GM23338 (cell line): ENCODE data around the gene SV2C. TPM values are rescaled to one million over a fixed set of nuclear protein-coding genes. Genes with fewer than 3 reads are reported as not detected.

Experiments used
- ATAC-seq: fragments of 200-7000 bp; cut with Tn5 transposase; 3 replicates; pipeline ENCODE4 v1.9.1; 2020
- DNase-seq: peaks from one replicate; pipeline ENCODE4 v3.0.0-alpha.2; 2015; ENCODE audit warnings: low spot score
- H2AFZ ChIP-seq: fragments of 200-600 bp; sonication (generic); 2 replicates; pipeline ENCODE4 v1.8.0; 2016; ENCODE audit warnings: antibody characterized with exemption, mild to moderate bottlenecking, moderate library complexity
- H3F3A ChIP-seq: fragments of 200-600 bp; sonication (generic); replicated peaks from 2 replicates; pipeline ENCODE4 v1.8.0; 2017; ENCODE audit warnings: antibody characterized with exemption, mixed run types, low read depth
- H3K27ac ChIP-seq: fragments of 200-600 bp; sonication (generic); 2 replicates; pipeline ENCODE4 v1.6.1; 2016; ENCODE audit warnings: low read depth
- H3K27me3 ChIP-seq: fragments of 200-600 bp; sonication (generic); 2 replicates; pipeline ENCODE4 v1.8.0; 2016; ENCODE audit warnings: mild to moderate bottlenecking, mixed run types, moderate library complexity; ENCODE audit not compliant: insufficient read depth
- H3K36me3 ChIP-seq: fragments of 200-600 bp; sonication (generic); 2 replicates; pipeline ENCODE4 v1.8.0; 2016; ENCODE audit warnings: mild to moderate bottlenecking; ENCODE audit not compliant: insufficient read depth
- H3K4me1 ChIP-seq: fragments of 200-600 bp; sonication (generic); 2 replicates; pipeline ENCODE4 v1.8.0; 2016; ENCODE audit warnings: mild to moderate bottlenecking, moderate library complexity; ENCODE audit not compliant: insufficient read depth
- H3K4me2 ChIP-seq: fragments of 200-600 bp; sonication (generic); 2 replicates; pipeline ENCODE4 v1.7.1; 2017; ENCODE audit warnings: mixed run types
- H3K4me3 ChIP-seq: fragments of 200-600 bp; sonication (generic); 2 replicates; pipeline ENCODE4 v1.6.1; 2016; ENCODE audit warnings: mixed run types
- H3K79me2 ChIP-seq: fragments of 200-600 bp; sonication (generic); replicated peaks from 2 replicates; pipeline ENCODE4 v1.8.0; 2017; ENCODE audit warnings: mild to moderate bottlenecking; ENCODE audit not compliant: insufficient read depth
- H3K9me2 ChIP-seq: fragments of 200-600 bp; sonication (generic); 2 replicates; pipeline ENCODE4 v1.8.0; 2017; ENCODE audit not compliant: insufficient read depth
- H4K20me1 ChIP-seq: fragments of 200-600 bp; sonication (generic); replicated peaks from 2 replicates; pipeline ENCODE4 v1.8.0; 2017; ENCODE audit warnings: mild to moderate bottlenecking; ENCODE audit not compliant: insufficient read depth
- H3K27ac Mint-ChIP-seq: 2 replicates; pipeline ENCODE4 v1.8.0; 2020; ENCODE audit warnings: inconsistent platforms, mild to moderate bottlenecking, moderate library complexity, mixed read lengths
- H3K27me3 Mint-ChIP-seq: 3 replicates; pipeline ENCODE4 v1.8.0; 2022; ENCODE audit warnings: low read depth, mild to moderate bottlenecking, moderate library complexity, mixed read lengths, inconsistent platforms; ENCODE audit not compliant: insufficient read depth, poor library complexity
- H3K36me3 Mint-ChIP-seq: 3 replicates; pipeline ENCODE4 v1.8.0; 2021; ENCODE audit warnings: low read depth, mild to moderate bottlenecking, inconsistent platforms, moderate library complexity, mixed read lengths
- H3K4me1 Mint-ChIP-seq: 3 replicates; pipeline ENCODE4 v1.8.0; 2020; ENCODE audit warnings: mild to moderate bottlenecking, inconsistent platforms, mixed read lengths
- H3K4me3 Mint-ChIP-seq: 3 replicates; pipeline ENCODE4 v1.8.0; 2021; ENCODE audit warnings: moderate library complexity, mild to moderate bottlenecking, inconsistent platforms, mixed read lengths
- H3K9me3 Mint-ChIP-seq: 3 replicates; pipeline ENCODE4 v1.8.0; 2020; ENCODE audit warnings: moderate library complexity, mild to moderate bottlenecking, inconsistent platforms, mixed read lengths
- CTCF ChIP-seq, 2 experiments: fragments of 200-600 bp in 1 of 2; sonication (generic) in 1 of 2; conservative IDR thresholded peaks; 2 replicates each; pipeline versions ENCODE4 v1.5.1 to v1.6.1; 2016 to 2017; ENCODE audit warnings: antibody characterized with exemption in 2 of 2, low read depth in 2 of 2, mild to moderate bottlenecking in 2 of 2, moderate library complexity in 1 of 2
- ETS1 ChIP-seq: IDR thresholded peaks from 2 replicates; pipeline ENCODE4 v1.6.1; 2016; ENCODE audit warnings: antibody characterized with exemption
- EZH2 ChIP-seq: fragments of 200-600 bp; sonication (generic); IDR thresholded peaks from one replicate; pipeline ENCODE4 v1.8.0; 2017; ENCODE audit warnings: antibody characterized with exemption, mild to moderate bottlenecking, low read depth; ENCODE audit not compliant: unreplicated experiment
- EZH2phosphoT487 ChIP-seq: fragments of 200-600 bp; sonication (generic); IDR thresholded peaks from one replicate; pipeline ENCODE4 v1.8.1; 2018; ENCODE audit warnings: antibody characterized with exemption; ENCODE audit not compliant: unreplicated experiment
- NANOG ChIP-seq: IDR thresholded peaks from 2 replicates; pipeline ENCODE4 v1.6.1; 2016; ENCODE audit warnings: antibody characterized with exemption, borderline replicate concordance
- POLR2AphosphoS5 ChIP-seq: IDR thresholded peaks from 2 replicates; pipeline ENCODE4 v1.6.1; 2016; ENCODE audit warnings: antibody characterized with exemption, low read depth
- polyA plus RNA-seq: library from polyadenylated mRNA; unstranded; fragments of >200 nt; fragmentation: Nextera tagmentation; extraction: Ambion mirVana; gene quantifications from 2 replicates; pipeline ENCODE4 v1.2.1, GENCODE V29; 2016
- total RNA-seq: library from RNA; depleted of rRNA; stranded (reverse); fragments of >200 nt; shearing (Covaris generic); gene quantifications from 2 replicates; pipeline ENCODE4 v1.2.3, GENCODE V29; 2014

The SV2C gene
- total and polyA plus RNA-seq, 2 experiments from 2014 or later = 0.05 to 0.07 TPM

GRCh38 chr5:76393035-76393680, 310.0 kb downstream of the SV2C start:
- Histone ChIP-seq H3K27ac (no peak overlapping the region), H3K4me2 (0 out of 2 replicates have a peak overlapping the region, but pooled peaks have one; percentile 22), H3K4me1 (peaks cover 24% of the 10 kb centered on the region), H3K4me3 (no peak overlapping the region), H2AFZ (peak overlapping the region; percentile 23; the same call in 1 of the 2 replicates), H3K79me2 (no peaks in the 10 kb centered on the region), H3F3A (no peaks in the 10 kb centered on the region), H3K36me3 (no peaks in the 10 kb centered on the region), H3K9me2 (no peaks in the 10 kb centered on the region), H4K20me1 (no peaks in the 10 kb centered on the region), H3K27me3 (no peaks in the 10 kb centered on the region)
- Mint-ChIP-seq H3K27ac (peak overlapping the region; percentile 73; the same call in 1 of the 2 replicates), H3K4me1 (peaks cover 27% of the 10 kb centered on the region), H3K27me3 (no peaks in the 10 kb centered on the region), H3K9me3 (no peaks in the 10 kb centered on the region; the same call in 2 of the 3 replicates), H3K4me3 (no peak overlapping the region), H3K36me3 (no peaks in the 10 kb centered on the region)
- DNase-seq (no peak), ATAC-seq (peak; percentile 46; the same call in 2 of the 3 replicates)
- TF ChIP-seq POLR2AphosphoS5 = no peak
- no peak for TF ChIP-seq ETS1

GRCh38 chr5:76397200-76397599, 314.0 kb downstream of the SV2C start:
- H3F3A ChIP-seq = no peaks in the 10 kb centered on the region
- no peak for DNase-seq

GRCh38 chr5:76399268-76399667, 316.1 kb downstream of the SV2C start:
- Histone ChIP-seq H3K36me3 (no peaks in the 10 kb centered on the region), H4K20me1 (no peaks in the 10 kb centered on the region), H3K4me3 (no peak overlapping the region), H3K27me3 (no peaks in the 10 kb centered on the region), H3K27ac (no peak overlapping the region), H3K4me2 (no peak overlapping the region), H3K79me2 (peaks cover 3% of the 10 kb centered on the region), H3F3A (0 out of 2 replicates have a peak, but pooled peaks cover 3% of the 10 kb centered on the region), H3K4me1 (peaks cover 12% of the 10 kb centered on the region), H2AFZ (no peak overlapping the region), H3K9me2 (no peaks in the 10 kb centered on the region; the same call in 1 of the 2 replicates)
- H3K27ac Mint-ChIP-seq = no peak overlapping the region
- H3K4me1 Mint-ChIP-seq = peaks cover 21% of the 10 kb centered on the region
- H3K36me3 Mint-ChIP-seq = no peaks in the 10 kb centered on the region
- peaks cover 10% of the 10 kb centered on the region for H3K27me3 Mint-ChIP-seq
- TF ChIP-seq CTCF (conservative IDR thresholded peaks at IDR 0.05; ENCODE audit: low read depth in 2 of 2) (no peak), NANOG (no peak)
- H3K9me3 Mint-ChIP-seq = no peaks in the 10 kb centered on the region
- no peak for ATAC-seq
- no peak overlapping the region for H3K4me3 Mint-ChIP-seq
- DNase-seq = no peak

More at GRCh38 chr5:76397200-76397599, 314.0 kb downstream of the SV2C start:
- Histone ChIP-seq H2AFZ (no peak overlapping the region), H3K79me2 (no peaks in the 10 kb centered on the region), H3K4me3 (no peak overlapping the region), H3K36me3 (no peaks in the 10 kb centered on the region), H4K20me1 (no peaks in the 10 kb centered on the region), H3K4me2 (no peak overlapping the region), H3K27ac (no peak overlapping the region), H3K4me1 (peaks cover 24% of the 10 kb centered on the region), H3K27me3 (no peaks in the 10 kb centered on the region), H3K9me2 (no peaks in the 10 kb centered on the region; the same call in 1 of the 2 replicates)
- peaks cover 2% of the 10 kb centered on the region for H3K27me3 Mint-ChIP-seq
- peaks cover 29% of the 10 kb centered on the region for H3K4me1 Mint-ChIP-seq
- no peak for TF ChIP-seq EZH2
- no peak for TF ChIP-seq EZH2phosphoT487
- no peak for ATAC-seq
- H3K4me3 Mint-ChIP-seq = no peak overlapping the region
- no peaks in the 10 kb centered on the region; the same call in 2 of the 3 replicates for H3K9me3 Mint-ChIP-seq
- no peaks in the 10 kb centered on the region for H3K36me3 Mint-ChIP-seq
- no peak overlapping the region for H3K27ac Mint-ChIP-seq
